HG03432 (cell line): ENCODE data around the gene PTOV1.

Source experiments
- ATAC-seq: cut with Tn5 transposase; IDR thresholded peaks from one replicate; pipeline ENCODE4 v1.9.1; 2021; ENCODE audit warnings: mild to moderate bottlenecking, moderate library complexity; ENCODE audit not compliant: unreplicated experiment

The PTOV1 gene

GRCh38 chr19:49887665-49888509 lies 36.9 kb downstream of the PTOV1 start:
- no peak for ATAC-seq

DNA sequence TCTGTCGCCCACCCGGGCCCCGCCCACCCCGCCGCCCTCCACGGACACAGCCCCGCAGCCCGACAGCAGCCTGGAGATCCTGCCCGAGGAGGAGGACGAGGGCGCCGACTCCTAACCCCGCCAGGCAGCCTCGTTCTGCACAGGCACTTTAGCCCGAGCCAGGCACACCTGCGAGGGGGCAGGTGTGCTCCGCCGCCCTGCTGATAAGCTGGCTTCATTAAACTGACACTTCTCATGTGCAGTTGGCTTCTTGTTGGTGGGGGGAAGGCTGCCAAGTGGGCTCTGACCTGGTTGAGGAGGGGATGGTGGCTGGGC lies 37.5 kb downstream of the PTOV1 start:
- ATAC-seq = no peak

DNA sequence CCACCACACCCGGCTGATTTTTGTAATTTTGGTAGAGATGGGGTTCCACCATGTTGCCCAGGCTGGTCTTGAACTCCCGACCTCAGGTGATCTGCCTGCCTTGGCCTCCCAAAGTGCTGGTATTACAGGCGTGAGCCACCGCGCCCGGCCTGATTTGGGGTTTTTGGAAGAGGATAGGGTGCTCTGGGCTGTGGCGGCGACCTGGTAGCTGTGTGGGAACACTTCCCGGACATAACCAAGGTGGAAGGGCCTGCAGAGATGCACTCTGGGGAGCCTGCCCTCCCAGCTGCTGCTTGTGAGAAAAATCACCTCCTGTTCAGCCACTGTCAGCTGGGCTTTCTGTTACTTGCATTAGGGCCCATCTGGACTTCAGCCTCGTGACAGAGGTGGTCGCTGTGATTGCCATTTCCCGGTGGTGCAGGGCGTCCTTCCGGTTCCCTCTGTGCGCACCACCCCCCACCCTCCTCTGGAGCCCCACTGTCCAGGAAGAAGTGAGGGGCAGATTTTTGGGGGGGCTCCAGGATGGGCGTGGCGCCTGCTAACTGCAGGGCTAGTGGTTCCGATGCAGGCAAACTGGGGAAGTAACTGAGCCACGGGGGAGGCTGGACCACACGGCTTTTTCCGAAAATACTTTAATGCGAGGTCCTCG lies 38.2 kb downstream of the PTOV1 start:
- ATAC-seq = no peak

- no peak for ATAC-seq
These were observed 38.9 kb downstream of the PTOV1 start for GRCh38 chr19:49889687-49890348.

GRCh38 chr19:49890349-49891311 lies 39.7 kb downstream of the PTOV1 start:
- ATAC-seq = no peak

GRCh38 chr19:49891393-49891792 lies 40.4 kb downstream of the PTOV1 start:
- no peak for ATAC-seq

- ATAC-seq = no peak
These were observed 41.8 kb downstream of the PTOV1 start for GRCh38 chr19:49892716-49893115.

- no peak for ATAC-seq
These were observed 43.2 kb downstream of the PTOV1 start for GRCh38 chr19:49894011-49894664.

- ATAC-seq = no peak
These were observed 44.1 kb downstream of the PTOV1 start for GRCh38 chr19:49894879-49895565.

DNA sequence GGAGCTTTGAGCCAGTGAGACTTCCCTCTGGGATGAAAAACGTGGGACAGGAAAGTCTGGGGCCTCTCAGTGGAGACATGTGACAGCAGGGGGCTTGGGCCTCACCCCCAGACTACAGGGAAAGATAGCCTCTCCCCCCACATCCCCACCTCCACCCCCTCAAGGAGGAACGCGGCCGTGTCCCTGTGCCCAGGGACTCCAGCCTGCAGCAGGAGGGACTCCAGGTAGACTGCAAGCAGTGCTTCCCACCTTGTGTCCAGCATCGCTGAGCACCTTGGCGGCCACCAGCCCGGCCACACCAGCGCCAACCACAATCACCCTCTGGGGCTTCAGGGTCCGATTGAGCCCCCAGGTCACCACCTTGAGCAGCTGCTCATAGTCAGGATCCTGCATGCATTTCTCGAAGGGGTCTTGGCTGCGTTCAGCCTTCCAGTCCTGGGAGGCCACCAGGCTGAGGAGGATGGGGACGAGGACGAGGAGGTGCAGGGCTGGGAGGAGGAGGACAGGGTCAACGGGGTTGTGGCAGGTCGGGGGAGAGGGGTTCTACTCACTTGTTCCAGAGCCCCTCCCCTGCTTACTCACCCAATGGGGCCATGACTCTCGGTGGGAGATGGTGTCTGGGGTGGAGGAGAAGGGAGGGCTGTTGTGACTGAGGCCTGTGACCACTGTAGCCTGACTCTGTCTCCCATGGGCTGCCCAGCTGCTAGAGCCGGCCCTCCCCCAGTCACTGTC lies 44.8 kb downstream of the PTOV1 start:
- no peak for ATAC-seq

GRCh38 chr19:49896863-49897621 lies 46.1 kb downstream of the PTOV1 start, which contains the start of gene IL4I1:
TSS of gene IL4I1 (minus strand) at chr19:49896887. CDS start at chr19:49896160, 727 bp downstream.
- peak; percentile 52 for ATAC-seq

GRCh38 chr19:49904136-49904535 lies 53.2 kb downstream of the PTOV1 start:
- ATAC-seq = no peak

GRCh38 chr19:49906879-49907564 lies 56.1 kb downstream of the PTOV1 start:
- no peak for ATAC-seq

DNA sequence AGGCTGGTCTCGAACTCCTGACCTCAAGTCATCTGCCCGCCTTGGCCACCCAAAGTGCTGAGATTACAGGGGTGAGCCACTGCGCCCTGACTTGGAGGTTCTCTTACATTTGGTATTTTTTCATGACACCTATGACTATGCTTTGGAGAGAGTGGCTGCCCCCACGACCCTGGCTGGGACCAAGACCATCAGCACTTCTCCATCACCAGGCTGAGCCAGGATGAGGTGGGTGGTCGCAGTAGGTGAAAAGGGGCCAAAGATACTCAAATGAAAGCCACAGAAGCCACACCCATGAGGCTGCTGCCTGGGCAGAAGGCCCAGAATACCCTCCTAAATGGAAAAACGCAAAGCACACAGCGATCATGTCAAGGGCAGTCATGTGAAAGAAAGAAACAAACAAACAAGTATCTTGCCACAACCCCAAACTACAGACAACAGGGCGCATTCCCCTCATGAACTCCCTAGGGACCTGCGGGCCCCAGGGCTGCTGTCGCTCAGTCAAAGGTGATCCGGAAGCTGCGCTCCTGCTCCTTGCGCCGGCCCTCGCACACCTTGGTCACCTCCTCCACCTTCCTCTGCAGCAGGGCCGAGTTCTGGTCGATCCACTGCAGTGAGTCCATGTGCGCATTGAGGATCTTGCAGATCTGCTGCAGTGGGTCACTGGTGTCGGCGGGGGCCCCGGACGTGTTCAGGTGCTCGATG lies 56.9 kb downstream of the PTOV1 start:
- ATAC-seq = peak; percentile 38

- ATAC-seq = no peak
These were observed 57.8 kb downstream of the PTOV1 start for GRCh38 chr19:49908480-49909420.

DNA sequence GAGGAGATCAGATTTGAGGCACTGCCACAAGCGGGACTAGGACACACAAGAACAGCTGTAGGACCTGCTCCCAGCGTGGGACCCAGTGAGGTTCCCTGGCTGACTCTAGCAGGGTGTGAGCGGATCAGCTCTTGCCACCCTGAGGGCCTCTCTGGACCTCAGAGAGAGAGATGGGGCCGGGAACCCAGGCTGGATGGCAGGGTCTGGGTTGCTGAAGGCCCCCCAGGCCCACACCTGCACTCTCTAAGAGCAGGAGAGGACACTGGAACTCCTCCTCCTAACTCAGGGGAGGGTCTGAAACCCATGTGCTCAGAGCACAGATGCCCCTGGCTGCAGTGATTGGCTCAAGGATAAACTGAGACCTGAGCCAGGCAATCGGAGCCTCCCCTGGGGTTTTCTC lies 59.2 kb downstream of the PTOV1 start:
- ATAC-seq = no peak
